Measurements from ENCODE around the gene TACC3. TPM values are rescaled to one million over a fixed set of nuclear protein-coding genes. Genes with fewer than 3 reads are reported as not detected.

TACC3 gene
- total RNA-seq, 3 donors from 2014 or later = 12.0 to 30.2 (median 12.7) TPM

DNA sequence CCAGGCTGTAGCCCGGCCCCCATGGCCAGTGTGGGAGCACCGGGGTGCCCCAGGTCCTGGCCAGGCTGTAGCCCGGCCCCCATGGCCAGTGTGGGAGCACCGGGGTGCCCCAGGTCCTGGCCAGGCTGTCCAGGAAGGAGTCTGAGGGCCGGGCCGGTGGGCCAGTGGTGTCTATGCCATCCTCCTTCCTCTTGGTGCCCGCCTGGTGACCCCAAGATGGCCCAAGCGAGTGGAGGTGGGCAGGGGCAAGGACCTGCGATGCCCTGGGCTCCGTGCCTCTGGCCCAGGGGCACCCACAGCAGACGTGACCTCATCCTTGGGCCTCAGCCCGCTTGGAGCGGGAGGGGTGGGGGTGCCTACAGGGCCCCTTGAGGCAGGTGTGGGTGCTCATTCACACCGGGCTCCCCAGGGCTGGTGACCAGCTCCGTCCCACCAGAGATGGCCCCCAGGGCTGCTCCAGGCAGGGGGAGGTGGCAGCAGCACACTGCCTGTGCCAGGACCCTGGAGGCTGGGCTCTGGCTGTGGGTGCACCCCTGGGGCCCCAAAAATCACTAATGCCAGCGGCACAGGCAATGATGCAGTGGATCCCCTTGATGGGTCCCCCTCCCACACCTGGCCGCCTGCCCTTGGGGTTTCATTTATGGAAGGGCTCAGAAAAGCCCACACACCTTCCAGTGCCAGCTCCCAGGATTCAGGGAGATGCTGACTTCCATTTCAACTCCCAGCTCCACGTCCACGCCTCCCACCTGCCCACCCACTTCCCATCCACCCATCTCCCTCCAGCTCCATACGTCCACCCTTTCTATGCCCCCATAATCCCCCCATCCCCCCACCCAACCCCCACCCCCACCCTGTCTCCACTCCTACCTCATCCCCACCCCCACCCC lies 35.8 kb downstream of the TACC3 start:
- intact Hi-C loops (cut with DNase I, micrococcal nuclease) = loop anchor here in 1 of 2 donors (10.0 kb wide), 1 partner anchor 48 kb away; no protein-coding TSS in a partner anchor
- ATAC-seq = no peak
- DNase-seq = no peak
- Histone ChIP-seq H3K36me3 (ENCODE audit: low read depth) (no peaks in the 10 kb centered on the region), H3K4me3 (no peak overlapping the region), H3K4me1 (ENCODE audit: low read depth) (peaks cover 6% of the 10 kb centered on the region), H3K9me3 (no peaks in the 10 kb centered on the region)
- TF ChIP-seq, protein P1, sequence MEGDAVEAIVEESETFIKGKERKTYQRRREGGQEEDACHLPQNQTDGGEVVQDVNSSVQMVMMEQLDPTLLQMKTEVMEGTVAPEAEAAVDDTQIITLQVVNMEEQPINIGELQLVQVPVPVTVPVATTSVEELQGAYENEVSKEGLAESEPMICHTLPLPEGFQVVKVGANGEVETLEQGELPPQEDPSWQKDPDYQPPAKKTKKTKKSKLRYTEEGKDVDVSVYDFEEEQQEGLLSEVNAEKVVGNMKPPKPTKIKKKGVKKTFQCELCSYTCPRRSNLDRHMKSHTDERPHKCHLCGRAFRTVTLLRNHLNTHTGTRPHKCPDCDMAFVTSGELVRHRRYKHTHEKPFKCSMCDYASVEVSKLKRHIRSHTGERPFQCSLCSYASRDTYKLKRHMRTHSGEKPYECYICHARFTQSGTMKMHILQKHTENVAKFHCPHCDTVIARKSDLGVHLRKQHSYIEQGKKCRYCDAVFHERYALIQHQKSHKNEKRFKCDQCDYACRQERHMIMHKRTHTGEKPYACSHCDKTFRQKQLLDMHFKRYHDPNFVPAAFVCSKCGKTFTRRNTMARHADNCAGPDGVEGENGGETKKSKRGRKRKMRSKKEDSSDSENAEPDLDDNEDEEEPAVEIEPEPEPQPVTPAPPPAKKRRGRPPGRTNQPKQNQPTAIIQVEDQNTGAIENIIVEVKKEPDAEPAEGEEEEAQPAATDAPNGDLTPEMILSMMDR (IDR thresholded peaks at IDR 0.05) = no peak

DNA sequence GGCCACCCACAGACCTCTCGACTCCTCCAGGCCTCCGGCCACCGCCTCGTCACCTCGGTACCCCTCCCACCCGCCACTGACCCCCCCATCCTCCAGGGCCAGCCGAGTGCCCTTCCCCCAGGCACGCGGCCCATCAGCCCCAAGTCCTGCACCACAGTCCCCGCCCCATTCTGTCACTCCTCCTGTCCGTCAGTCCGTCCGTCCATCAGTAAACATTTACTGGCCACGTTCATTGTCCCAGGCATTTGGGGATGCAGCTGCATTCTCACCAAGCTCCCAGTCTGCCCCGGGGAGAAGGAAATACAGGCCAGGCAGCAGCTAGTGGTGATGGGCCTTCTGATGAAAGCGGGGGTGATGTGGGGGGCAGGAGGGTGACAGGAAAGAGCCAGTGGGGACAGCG lies 36.5 kb downstream of the TACC3 start:
- Histone ChIP-seq H3K4me3 (no peak overlapping the region), H3K4me1 (ENCODE audit: low read depth) (peaks cover 2% of the 10 kb centered on the region), H3K36me3 (ENCODE audit: low read depth) (no peaks in the 10 kb centered on the region), H3K9me3 (no peaks in the 10 kb centered on the region)
- intact Hi-C loops (cut with DNase I, micrococcal nuclease) = loop anchor here in 1 of 2 donors (10.0 kb wide), 1 partner anchor 47 kb away; no protein-coding TSS in a partner anchor
- TF ChIP-seq, protein P1 (IDR thresholded peaks at IDR 0.05) = no peak
- ATAC-seq = no peak
- no peak for DNase-seq

DNA sequence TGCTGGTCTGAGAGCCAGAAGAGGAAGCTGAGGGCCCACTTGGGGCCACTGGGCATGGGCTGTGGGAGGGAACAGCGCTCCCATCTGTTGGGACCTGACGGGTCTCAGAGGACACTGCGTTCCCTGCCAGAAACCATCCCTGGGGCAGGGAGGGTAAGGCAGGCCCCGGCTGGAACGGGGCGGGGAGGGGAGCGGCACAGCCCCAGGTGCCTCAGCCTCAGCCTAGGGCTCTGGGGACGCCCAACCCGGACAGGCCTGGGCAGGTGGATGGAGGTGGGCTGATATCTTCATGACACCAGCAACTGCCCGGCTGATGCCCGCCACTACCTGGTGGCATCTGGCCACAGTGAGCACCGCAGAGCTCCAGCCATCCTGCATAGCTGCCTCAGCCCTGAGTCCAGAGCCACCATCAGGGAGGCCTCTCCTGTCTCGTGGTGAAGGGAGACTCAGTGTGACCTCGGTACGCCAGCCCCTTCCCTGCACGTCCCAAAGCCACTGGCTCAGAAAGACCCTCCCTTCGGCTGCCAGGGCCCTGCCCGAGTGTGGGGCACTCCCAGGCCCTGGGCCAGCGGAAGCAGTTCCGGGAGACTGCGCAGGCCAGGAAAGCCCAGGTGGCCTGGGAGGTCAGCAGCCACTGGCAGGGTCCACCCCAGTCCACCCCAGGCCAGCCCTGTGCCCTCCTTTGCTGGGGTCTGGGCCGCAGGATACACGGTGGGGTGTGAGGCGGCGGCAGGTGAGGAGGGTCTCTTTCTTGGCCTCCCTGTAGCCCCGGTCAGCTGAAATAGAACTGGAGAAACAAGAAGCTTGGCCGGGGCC lies 37.2 kb downstream of the TACC3 start:
- peaks cover 7% of the 10 kb centered on the region for H3K4me1 ChIP-seq (ENCODE audit: low read depth)
- no peak overlapping the region for H3K4me3 ChIP-seq
- ATAC-seq = peak; percentile 3
- TF ChIP-seq, protein P1 (IDR thresholded peaks at IDR 0.05) = no peak
- intact Hi-C loops (cut with DNase I, micrococcal nuclease) = loop anchor here in 1 of 2 donors (10.0 kb wide), 1 partner anchor 46 kb away; no protein-coding TSS in a partner anchor
- H3K9me3 ChIP-seq = no peaks in the 10 kb centered on the region
- DNase-seq = no peak
- H3K36me3 ChIP-seq (ENCODE audit: low read depth) = no peaks in the 10 kb centered on the region

DNA sequence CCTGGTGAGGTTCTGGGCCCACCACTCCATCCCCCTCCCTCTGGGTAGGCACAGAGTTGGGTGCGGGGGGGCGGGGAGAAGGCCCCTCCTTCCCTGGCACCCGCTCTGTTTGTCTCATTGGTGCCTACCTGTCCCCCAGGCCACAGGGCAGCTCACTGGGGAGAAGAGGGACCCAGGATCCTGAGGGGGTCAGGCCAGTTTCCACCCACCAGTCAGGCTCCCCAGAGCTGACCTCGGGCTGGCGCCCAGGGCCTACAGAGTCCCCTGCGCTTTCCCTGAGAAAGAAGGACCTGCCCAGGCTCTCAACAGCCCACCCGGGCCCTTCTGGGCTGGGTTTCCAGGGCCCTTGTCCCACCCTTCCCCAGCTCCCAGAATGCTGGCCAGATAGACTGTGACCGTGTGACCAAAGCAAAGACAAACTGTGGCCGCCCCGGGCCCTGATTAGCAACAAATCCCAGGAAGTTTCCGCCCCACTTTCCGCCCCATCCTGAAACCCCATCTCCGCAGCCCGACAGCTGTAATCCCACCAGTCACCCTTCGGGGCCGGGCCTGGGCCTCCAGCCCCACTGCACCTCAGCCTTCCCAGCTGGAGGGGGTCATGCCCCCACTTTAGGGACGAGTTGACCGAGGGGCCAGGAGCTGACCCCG lies 38.0 kb downstream of the TACC3 start:
- H3K9me3 ChIP-seq = no peaks in the 10 kb centered on the region
- DNase-seq (no peak), ATAC-seq (no peak)
- no peak overlapping the region for H3K4me3 ChIP-seq
- peaks cover 13% of the 10 kb centered on the region for H3K4me1 ChIP-seq (ENCODE audit: low read depth)
- no peaks in the 10 kb centered on the region for H3K36me3 ChIP-seq (ENCODE audit: low read depth)
- intact Hi-C loops (cut with DNase I, micrococcal nuclease) = loop anchor here in 1 of 2 donors (10.0 kb wide), 1 partner anchor 46 kb away; no protein-coding TSS in a partner anchor
- TF ChIP-seq, protein P1 (IDR thresholded peaks at IDR 0.05) = no peak

DNA sequence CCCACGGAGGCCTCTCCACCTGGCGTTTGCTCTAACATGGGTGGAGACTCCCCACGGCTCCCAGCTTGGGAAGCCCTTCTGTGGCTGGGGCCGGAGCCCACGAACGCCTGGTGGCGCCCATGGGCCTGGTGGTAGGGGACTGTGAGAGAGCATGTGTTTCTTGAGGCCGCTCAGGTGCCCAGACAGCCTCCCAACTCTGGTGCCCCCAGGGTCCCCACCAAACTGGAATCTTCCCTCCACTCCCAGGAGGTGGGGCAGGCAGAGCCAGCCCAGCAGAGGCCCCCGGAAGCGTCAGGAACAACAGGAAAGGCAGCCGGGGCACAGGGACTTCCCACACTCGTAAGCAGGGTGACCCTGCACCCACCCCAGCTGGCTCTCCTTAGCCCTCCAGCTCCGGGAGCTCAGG lies 38.5 kb downstream of the TACC3 start:
- Histone ChIP-seq H3K9me3 (no peaks in the 10 kb centered on the region), H3K36me3 (ENCODE audit: low read depth) (no peaks in the 10 kb centered on the region), H3K4me1 (ENCODE audit: low read depth) (peaks cover 13% of the 10 kb centered on the region), H3K4me3 (no peak overlapping the region)
- TF ChIP-seq, protein P1 (IDR thresholded peaks at IDR 0.05) = no peak
- DNase-seq (no peak), ATAC-seq (no peak)
- intact Hi-C loops (cut with DNase I, micrococcal nuclease) = loop anchor here in 1 of 2 donors (10.0 kb wide), 1 partner anchor 45 kb away; no protein-coding TSS in a partner anchor

Data from mucosa of descending colon (tissue), 3 donors.